CD4-positive, alpha-beta T cell treated with Interleukin-6 for 4 hours (primary cell): ENCODE results near the gene HS3ST5.
"Not testable (repeated sequence)": the region's sequence is repeated elsewhere in the genome, so short reads cannot be mapped to it uniquely, and the experiment has no call there.

Experiments
- DNase-seq: peaks from one replicate; pipeline ENCODE4 v3.0.0-alpha.2; 2020; ENCODE audit warnings: mixed read lengths

The HS3ST5 gene

GRCh38 chr6:114181664-114182063, 161.2 kb downstream of the HS3ST5 start:
- no peak for DNase-seq

- DNase-seq: no peak
Observed at GRCh38 chr6:114179411-114179810, 163.4 kb downstream of the HS3ST5 start.

GRCh38 chr6:114176726-114177125, 166.1 kb downstream of the HS3ST5 start:
- no peak for DNase-seq

- DNase-seq: no peak
Observed at GRCh38 chr6:114172576-114173260, 170.1 kb downstream of the HS3ST5 start.

GRCh38 chr6:114171473-114171872, 171.3 kb downstream of the HS3ST5 start:
- no peak for DNase-seq

GRCh38 chr6:114170958-114171387, 171.8 kb downstream of the HS3ST5 start:
- no peak for DNase-seq

GRCh38 chr6:114170372-114170771, 172.5 kb downstream of the HS3ST5 start:
- no peak for DNase-seq

- DNase-seq: no peak
Observed at GRCh38 chr6:114169763-114170162, 173.1 kb downstream of the HS3ST5 start.

GRCh38 chr6:114167583-114168576, 174.9 kb downstream of the HS3ST5 start:
- DNase-seq: no peak

GRCh38 chr6:114164207-114164606, 178.6 kb downstream of the HS3ST5 start:
- no peak for DNase-seq

GRCh38 chr6:114162691-114163347, 180.0 kb downstream of the HS3ST5 start:
- DNase-seq: no peak

GRCh38 chr6:114160881-114161280, 181.9 kb downstream of the HS3ST5 start:
- no peak for DNase-seq

- DNase-seq: no peak
Observed at GRCh38 chr6:114159727-114160126, 183.1 kb downstream of the HS3ST5 start.

GRCh38 chr6:114158838-114159694, 183.8 kb downstream of the HS3ST5 start:
- no peak for DNase-seq

- DNase-seq: no peak
Observed at GRCh38 chr6:114158411-114158810, 184.4 kb downstream of the HS3ST5 start.

- no peak for DNase-seq
Observed at GRCh38 chr6:114157848-114158247, 185.0 kb downstream of the HS3ST5 start.

GRCh38 chr6:114155763-114156162, 187.1 kb downstream of the HS3ST5 start:
- DNase-seq: no peak

- no peak for DNase-seq
Observed at GRCh38 chr6:114154812-114155211, 188.0 kb downstream of the HS3ST5 start.

- DNase-seq: no peak
Observed at GRCh38 chr6:114153448-114153847, 189.4 kb downstream of the HS3ST5 start.

- no peak for DNase-seq
Observed at GRCh38 chr6:114151064-114151690, 191.6 kb downstream of the HS3ST5 start.

GRCh38 chr6:114149182-114149581, 193.6 kb downstream of the HS3ST5 start:
- not testable (repeated sequence) for DNase-seq
